IPS-NIHi11 (cell line): ENCODE results near the gene HIVEP3.

Source experiments
- DNase-seq: peaks from one replicate; pipeline ENCODE4 v3.0.0; 2012; ENCODE audit warnings: mixed read lengths, low spot score

The HIVEP3 gene

GRCh38 chr1:41812051-41812450, 106.7 kb downstream of the HIVEP3 start:
- peak; percentile 78 for DNase-seq

DNA sequence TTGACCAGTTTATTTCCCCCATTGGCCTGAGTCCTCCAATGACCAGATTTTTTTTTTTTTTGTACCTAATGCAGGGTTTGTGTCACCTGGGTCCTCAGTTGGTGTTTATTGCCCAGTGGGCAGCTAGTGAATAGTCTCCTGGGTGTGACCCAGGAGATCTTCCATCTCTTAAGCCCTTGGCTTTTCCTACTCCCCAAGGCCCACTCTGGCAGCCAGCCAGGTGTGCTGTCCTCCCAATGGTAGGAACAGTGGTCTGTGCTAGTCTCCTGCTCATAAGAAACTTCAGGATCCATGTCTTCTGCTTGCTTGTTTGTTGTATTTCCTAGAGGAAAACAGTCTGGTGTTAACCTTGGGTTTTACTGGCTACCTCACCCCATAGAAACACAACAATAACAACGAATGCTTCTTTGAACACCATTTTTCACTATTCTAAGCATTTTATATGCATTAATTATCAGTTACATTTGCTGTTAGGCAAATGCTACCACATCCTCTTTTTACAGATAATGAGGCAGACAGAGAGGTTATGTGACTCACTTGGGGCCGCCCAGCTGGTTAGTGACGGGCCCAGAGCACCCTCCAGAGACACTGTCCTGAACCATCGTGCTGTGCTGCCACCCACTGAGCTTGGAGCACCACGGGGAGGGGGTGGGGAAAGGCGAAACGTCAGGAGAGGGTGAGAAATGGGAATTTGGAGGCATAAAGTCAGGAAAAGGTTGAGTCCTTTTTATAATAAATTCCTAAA, 107.5 kb downstream of the HIVEP3 start:
- no peak for DNase-seq

GRCh38 chr1:41810446-41810845, 108.3 kb downstream of the HIVEP3 start:
- peak; percentile 73 for DNase-seq

DNA sequence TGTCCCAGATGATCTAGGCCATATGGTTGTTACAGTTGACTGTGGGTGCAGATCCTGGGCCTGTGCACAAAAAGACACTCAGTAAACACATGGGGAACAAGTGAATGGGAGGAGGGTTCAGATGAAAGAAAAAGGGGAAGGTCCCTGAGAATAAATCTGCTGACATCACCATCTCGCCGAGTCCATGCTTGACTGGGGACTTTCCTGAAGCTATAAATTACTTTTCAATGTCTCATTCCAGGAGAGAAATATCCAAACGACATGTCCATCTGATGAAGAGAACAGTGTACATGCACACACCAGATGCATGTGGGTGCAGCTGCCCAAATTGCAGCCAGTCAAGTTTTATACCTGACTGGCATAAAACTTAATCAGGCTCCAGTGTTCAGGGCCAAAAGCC, 109.0 kb downstream of the HIVEP3 start:
- no peak for DNase-seq

DNA sequence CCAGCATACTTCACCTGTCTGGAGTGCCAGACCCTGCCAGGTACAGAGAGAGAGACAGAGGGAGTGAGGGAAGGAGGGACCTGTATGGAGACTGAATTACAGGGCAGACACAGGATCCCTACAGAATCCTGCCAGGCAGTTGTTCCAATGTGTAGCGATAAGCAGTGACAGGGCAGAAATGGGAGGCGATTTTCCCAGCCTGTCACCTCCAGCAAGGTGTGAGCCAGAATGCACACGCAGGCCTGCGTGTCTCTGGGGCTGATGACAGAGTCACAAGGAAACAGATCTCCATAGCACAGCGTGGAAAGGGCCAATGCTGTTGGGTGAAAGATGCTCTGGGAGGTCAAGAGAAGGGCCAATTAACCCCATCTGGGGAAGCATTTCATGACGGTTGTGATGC, 111.3 kb downstream of the HIVEP3 start:
- DNase-seq, result no peak

GRCh38 chr1:41806472-41807155, 112.1 kb downstream of the HIVEP3 start:
- DNase-seq, result no peak

GRCh38 chr1:41805771-41806471, 112.8 kb downstream of the HIVEP3 start:
- DNase-seq, result no peak

- no peak for DNase-seq
Measured at GRCh38 chr1:41804176-41804575, 114.5 kb downstream of the HIVEP3 start.

DNA sequence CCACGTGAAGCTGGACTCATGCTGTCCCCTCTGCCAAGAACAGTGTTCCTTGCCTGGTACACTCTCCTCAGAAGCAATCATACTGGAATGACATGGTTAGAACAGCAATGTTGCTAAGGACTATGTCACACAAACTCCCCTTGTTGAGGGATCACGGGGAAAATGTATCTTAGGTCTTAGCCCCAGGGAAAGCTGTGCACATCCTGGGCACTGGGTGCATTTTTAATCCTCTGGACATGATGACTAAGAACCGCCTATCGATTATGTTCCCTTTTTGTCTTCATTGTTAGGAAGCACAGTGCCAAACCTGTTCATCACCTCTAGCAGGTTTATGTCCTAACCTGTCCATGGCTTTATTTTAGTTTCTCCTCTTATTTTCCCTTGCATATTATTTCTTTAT, 115.1 kb downstream of the HIVEP3 start:
- no peak for DNase-seq

- DNase-seq, result no peak
Measured at GRCh38 chr1:41802532-41803501, 115.9 kb downstream of the HIVEP3 start.

GRCh38 chr1:41800311-41800829, 118.4 kb downstream of the HIVEP3 start:
- no peak for DNase-seq

GRCh38 chr1:41799723-41800122, 119.0 kb downstream of the HIVEP3 start:
- no peak for DNase-seq

- DNase-seq, result no peak
Measured at GRCh38 chr1:41799205-41799604, 119.5 kb downstream of the HIVEP3 start.

- DNase-seq, result no peak
Measured at GRCh38 chr1:41795205-41795762, 123.4 kb downstream of the HIVEP3 start.

- no peak for DNase-seq
Measured at GRCh38 chr1:41794031-41794430, 124.7 kb downstream of the HIVEP3 start.

DNA sequence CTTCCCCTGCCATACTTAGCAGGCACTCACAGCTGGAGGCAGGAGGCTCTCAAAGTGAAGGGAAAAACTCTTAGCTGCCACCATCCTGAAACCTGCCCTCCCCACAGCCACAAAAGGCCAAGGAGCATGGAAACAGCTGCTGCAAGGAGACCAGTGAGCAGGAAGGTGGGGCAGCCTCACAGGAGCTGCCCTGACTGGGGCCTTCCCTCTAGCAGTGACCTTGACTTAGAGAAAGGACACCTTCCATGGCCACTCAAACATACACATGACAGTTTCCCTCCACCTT, 126.3 kb downstream of the HIVEP3 start:
- no peak for DNase-seq

DNA sequence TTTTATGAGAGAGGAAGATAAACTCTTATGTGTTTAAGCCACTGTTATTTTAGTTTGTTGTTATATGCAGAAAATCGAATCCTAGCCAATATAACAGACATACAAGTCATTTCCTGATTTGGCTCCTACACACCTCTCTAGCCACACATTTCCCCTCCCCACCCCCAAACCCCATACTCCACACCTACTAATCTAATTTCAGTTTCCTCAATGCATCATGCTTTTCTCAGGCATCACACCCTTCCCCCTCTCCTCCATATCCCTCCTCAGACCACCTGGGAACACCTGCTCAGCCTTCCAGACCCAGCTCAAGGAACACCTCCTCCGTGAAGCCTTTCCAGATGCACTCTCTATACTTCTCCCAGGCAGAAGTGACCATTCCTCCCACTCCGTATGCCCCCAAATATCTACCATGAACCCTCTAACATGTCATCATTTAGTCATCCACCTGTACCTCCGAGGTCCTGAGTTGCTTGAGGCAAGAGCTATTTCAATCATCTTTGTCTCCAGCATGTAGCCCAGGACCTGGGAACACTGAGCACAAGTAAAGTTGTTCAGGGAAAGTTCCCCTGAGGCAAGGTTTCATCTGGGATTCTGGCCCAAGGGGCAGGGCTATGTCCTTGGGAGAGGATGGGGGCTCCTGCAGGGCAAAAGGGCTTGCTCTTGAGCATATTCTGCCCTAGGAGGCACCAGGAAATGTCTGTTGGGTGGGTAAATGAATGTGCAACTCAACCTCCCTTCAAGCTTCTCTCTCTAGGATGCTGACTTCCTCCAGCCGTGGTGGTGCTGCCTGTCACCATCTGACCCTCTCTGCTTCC, 126.8 kb downstream of the HIVEP3 start:
- DNase-seq, result no peak

GRCh38 chr1:41790351-41790750, 128.4 kb downstream of the HIVEP3 start:
- no peak for DNase-seq

- no peak for DNase-seq
Measured at GRCh38 chr1:41789661-41790330, 128.9 kb downstream of the HIVEP3 start.

DNA sequence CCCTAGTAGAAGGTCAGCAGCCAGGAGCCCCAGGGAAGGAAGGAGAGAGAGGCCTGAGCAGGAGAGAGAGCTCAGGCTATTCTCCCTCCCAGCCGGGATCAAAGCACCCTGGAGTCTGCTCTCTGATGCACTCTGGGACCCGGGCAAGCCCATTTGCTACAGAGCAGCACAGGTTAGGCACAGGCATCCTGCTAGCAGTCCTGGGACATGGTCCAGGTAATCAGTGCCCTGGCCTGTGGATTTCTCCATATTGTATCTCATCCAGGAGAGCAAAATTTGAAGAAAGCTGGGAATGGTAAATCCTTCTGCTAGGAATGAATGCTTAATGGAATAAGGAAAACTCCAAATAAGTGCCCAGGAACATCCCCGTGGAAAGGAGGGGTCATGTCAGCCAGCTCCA, 130.3 kb downstream of the HIVEP3 start:
- DNase-seq, result no peak
